Heart right ventricle (tissue), 16 donors: ENCODE measurements around the gene ARPC4. TPM values are rescaled to one million over a fixed set of nuclear protein-coding genes. Genes with fewer than 3 reads are reported as not detected.

Experiments used
- ATAC-seq, 8 donors: fragments of 200-7000 bp; cut with Tn5 transposase; one replicate each; pipeline ENCODE4 v1.9.1; 2020; ENCODE audit warnings: mild to moderate bottlenecking in 8 of 8, moderate library complexity in 8 of 8, moderate number of reproducible peaks in 1 of 8
- DNase-seq, 2 donors: peaks; one replicate each; pipeline ENCODE4 v3.0.0-alpha.2; 2020
- H3K27ac ChIP-seq, 10 donors: fragments of 200-600 bp; sonication (generic) in 2 of 10; one replicate each; pipeline versions ENCODE4 v1.5.0 to v1.8.0; 2020 to 2022; ENCODE audit warnings: mild to moderate bottlenecking in 3 of 10
- H3K27me3 ChIP-seq, 7 donors: fragments of 200-600 bp; one replicate each; pipeline ENCODE4 v1.8.0; 2021 to 2022; ENCODE audit warnings: mild to moderate bottlenecking in 2 of 7
- H3K36me3 ChIP-seq, 9 donors: fragments of 200-600 bp; sonication (generic) in 1 of 9; one replicate each; pipeline versions ENCODE4 v1.5.0 to v1.8.0; 2020 to 2022; ENCODE audit warnings: mild to moderate bottlenecking in 2 of 9
- H3K4me1 ChIP-seq, 9 donors: fragments of 200-600 bp; sonication (generic) in 1 of 9; one replicate each; pipeline versions ENCODE4 v1.5.0 to v1.8.0; 2020 to 2022; ENCODE audit warnings: mild to moderate bottlenecking in 4 of 9
- H3K4me3 ChIP-seq, 10 donors: fragments of 200-600 bp; sonication (generic) in 2 of 10; one replicate each; pipeline versions ENCODE4 v1.5.0 to v1.8.0; 2020 to 2022; ENCODE audit warnings: mild to moderate bottlenecking in 7 of 10, moderate library complexity in 2 of 10
- H3K9me3 ChIP-seq, 11 donors: fragments of 200-600 bp in 10 of 11; sonication (generic) in 2 of 11; one replicate each; pipeline versions ENCODE4 v1.5.0 to v1.8.0; 2013 to 2022; ENCODE audit warnings: mild to moderate bottlenecking in 2 of 11, control low read depth in 1 of 11, moderate library complexity in 1 of 11
- WGBS, 2 donors: extraction: QIAGEN DNeasy Blood & Tissue Kit; methylation state at CpG; one replicate each; pipeline ENCODE4 v1.1.7; 2013; ENCODE audit warnings: inconsistent platforms in 1 of 2; 5-methylcytosine and 5-hydroxymethylcytosine counted together
- intact Hi-C, 10 donors: fragments of 100-400 bp; cut with DNase I; formaldehyde crosslinking; loops; one replicate each; pipeline versions ENCODE4 v1.11.1 to v1.14.2; 2022
- polyA plus RNA-seq, 2 donors: library from polyadenylated mRNA; stranded (reverse); fragments of 200-250 nt; gene quantifications; one replicate each; pipeline ENCODE4 v1.2.3, GENCODE V29; 2013
- total RNA-seq, 10 donors: library from RNA; stranded (reverse); fragmentation: NEBNext Ultra II Directional in 3 of 10; extraction: Animal tissue kit (Norgen Biotek cat#: 25700) in 3 of 10; gene quantifications; one replicate each; pipeline versions ENCODE4 v1.2.1 to v1.2.4, GENCODE V29; 2021 to 2023
- TF ChIP-seq, protein P1 (sequence below), 9 donors: fragments of 200-600 bp; sonication (generic) in 2 of 9; IDR thresholded peaks; one replicate each; pipeline versions ENCODE4 v1.5.0 to v1.8.0; 2021 to 2022; ENCODE audit warnings: antibody characterized with exemption in 9 of 9, mild to moderate bottlenecking in 5 of 9, moderate library complexity in 1 of 9
- donor health status: Arrhythmogenic right ventricular cardiomyopathy.
- donor health status: ischemic (EF 13 %, LVEDD 7.1; RV severe dilation, severe dysfunction).
- donor health status: healthy with polysubstance abuse.
- donor health status: DM: no; HTN: yes; CAD: no.
- donor health status: DM: no; HTN: no; CAD: no.
- donor health status: ischemic (EF 25% LVEDD 6.9; RV normal size, moderate dysfunction).
- donor health status: ischemic (EF 25% LVEDD 5.7; RV mildly dilated, moderate dysfunction).
- donor health status: healthy.
- donor health status: DM: yes; HTN: yes; CAD: no.
- donor health status: Ischemic cardiomyopathy.
- donor health status: ischemic (EF 35%, LVEDD 5.7; RV mildly dilated, moderate dysfunction).
- donor health status: nonischemic (EF 11% LVEDD 7.7; RV severe dilation, severe dysfunction).
- donor health status: DM: yes; HTN: yes; CAD: no.
- donor health status: PGD.
- donor health status: ischemic (EF 29% LVEDD 5.4; RV normal size, mild dysfunction).
- donor health status: nonischemic (EF 23%, LVEDD 6.1; RV moderate dilation, normal function).

ARPC4 gene
- total and polyA plus RNA-seq, 12 donors, result 27.9 to 111 (median 55.0) TPM

DNA sequence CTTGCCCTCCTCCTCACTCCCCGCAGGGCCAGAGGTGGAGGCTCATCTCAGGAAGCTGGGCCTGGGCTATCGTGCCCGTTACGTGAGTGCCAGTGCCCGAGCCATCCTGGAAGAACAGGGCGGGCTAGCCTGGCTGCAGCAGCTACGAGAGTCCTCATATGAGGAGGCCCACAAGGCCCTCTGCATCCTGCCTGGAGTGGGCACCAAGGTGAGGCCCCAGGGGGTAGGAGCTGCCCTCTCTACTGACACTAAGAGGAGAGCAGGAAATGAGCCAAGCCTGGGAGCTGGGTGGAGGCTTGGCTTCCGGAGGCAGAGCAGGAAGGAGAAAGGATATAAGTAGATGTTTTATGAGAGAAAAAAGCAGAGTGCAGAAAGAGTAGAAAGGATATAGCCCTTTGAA lies 38.2 kb upstream of the ARPC4 start:
- peaks cover 0 to 82% (median 39%) of the 10 kb centered on the region in 9 donors for H3K36me3 ChIP-seq
- ATAC-seq, result no peak
- 60 to 63% methylated on average over 8 of the region's 8 CpGs for WGBS, 2 donors
- TF ChIP-seq, protein P1, sequence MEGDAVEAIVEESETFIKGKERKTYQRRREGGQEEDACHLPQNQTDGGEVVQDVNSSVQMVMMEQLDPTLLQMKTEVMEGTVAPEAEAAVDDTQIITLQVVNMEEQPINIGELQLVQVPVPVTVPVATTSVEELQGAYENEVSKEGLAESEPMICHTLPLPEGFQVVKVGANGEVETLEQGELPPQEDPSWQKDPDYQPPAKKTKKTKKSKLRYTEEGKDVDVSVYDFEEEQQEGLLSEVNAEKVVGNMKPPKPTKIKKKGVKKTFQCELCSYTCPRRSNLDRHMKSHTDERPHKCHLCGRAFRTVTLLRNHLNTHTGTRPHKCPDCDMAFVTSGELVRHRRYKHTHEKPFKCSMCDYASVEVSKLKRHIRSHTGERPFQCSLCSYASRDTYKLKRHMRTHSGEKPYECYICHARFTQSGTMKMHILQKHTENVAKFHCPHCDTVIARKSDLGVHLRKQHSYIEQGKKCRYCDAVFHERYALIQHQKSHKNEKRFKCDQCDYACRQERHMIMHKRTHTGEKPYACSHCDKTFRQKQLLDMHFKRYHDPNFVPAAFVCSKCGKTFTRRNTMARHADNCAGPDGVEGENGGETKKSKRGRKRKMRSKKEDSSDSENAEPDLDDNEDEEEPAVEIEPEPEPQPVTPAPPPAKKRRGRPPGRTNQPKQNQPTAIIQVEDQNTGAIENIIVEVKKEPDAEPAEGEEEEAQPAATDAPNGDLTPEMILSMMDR (IDR thresholded peaks at IDR 0.05), result no peak
- H3K27me3 ChIP-seq, result no peaks in the 10 kb centered on the region
- H3K27ac ChIP-seq, result peak overlapping the region in 7 of 10 donors; percentile 35 to 66 (median 42)
- intact Hi-C loops, result loop anchor here in 2 of 10 donors (5.0 kb wide), 1 partner anchor 38 kb away; the partner anchor contains the start of genes ARPC4 (in 2 of the 2) and TADA3 (in 2 of the 2)
- H3K4me3 ChIP-seq, result no peak overlapping the region
- peaks cover 2 to 36% (median 30%) of the 10 kb centered on the region in 9 donors for H3K4me1 ChIP-seq
- H3K9me3 ChIP-seq, result no peaks in the 10 kb centered on the region
- DNase-seq, result no peak

DNA sequence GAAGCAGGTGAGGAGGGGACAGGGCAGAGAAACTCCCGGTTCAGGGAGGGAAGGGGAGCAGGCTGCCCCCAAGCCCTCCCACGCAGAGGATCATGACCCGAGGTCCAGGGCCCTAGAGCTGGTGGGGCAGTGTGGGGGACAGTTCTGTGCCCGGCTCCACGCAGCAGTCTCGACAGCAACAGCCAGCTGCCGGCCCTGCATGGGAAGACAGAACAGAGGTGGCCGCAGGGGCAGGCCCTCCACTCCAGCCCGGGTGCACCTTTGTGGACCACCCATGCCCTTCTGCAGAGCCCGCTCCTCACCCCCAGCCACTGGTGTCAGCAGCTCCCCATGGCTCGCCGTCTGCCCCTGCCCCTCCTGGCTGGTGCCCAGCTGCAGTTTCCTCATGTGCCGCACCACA lies 35.5 kb upstream of the ARPC4 start:
- intact Hi-C loops, result no loop called here
- H3K9me3 ChIP-seq, result no peaks in the 10 kb centered on the region
- H3K27ac ChIP-seq, result no peak overlapping the region
- no peaks in the 10 kb centered on the region for H3K27me3 ChIP-seq
- H3K4me1 ChIP-seq, result peaks cover 0 to 18% (median 12%) of the 10 kb centered on the region in 9 donors
- TF ChIP-seq, protein P1 (IDR thresholded peaks at IDR 0.05), result no peak
- WGBS, 2 donors, result 89 to 92% methylated on average over 13 of the region's 13 CpGs
- H3K36me3 ChIP-seq, result peaks cover 0 to 96% (median 34%) of the 10 kb centered on the region in 9 donors
- H3K4me3 ChIP-seq, result no peak overlapping the region
- ATAC-seq, result no peak
- no peak for DNase-seq

DNA sequence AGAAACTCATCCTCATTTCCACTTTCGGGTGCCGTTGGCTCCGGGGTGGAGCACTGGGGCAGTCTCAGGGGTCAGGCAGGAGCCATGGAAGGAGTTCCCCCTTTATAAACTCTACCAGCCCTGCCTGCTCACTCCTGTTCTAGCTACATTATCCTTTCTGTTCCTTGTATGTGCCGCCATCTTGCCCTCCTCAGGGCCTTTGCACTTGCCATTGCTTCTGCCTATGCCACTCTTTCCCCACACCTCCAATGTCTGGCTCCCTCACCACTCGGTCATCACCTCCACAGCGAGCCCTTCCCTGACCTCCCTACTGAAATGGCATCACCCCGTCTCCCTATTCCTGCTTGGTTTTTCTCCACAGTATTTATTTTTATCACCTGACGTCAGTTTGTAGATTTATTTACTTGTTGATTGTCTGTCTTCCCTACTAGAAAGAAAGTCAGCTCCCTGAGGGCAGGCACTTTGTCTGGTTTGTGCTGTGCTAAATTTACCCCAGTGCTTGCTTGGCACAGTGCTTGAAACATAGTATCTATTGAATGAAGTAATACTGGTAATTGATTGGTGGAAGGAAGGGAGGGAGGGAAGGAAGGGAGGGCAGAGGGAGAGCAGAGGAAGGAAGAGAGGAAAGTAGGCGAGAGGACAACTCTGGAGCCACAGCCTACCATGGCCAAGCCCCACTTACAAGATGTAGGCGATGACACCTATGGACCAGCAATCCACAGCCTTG lies 31.9 kb upstream of the ARPC4 start:
- no peaks in the 10 kb centered on the region for H3K9me3 ChIP-seq
- intact Hi-C loops, result no loop called here
- H3K4me3 ChIP-seq, result no peak overlapping the region
- TF ChIP-seq, protein P1 (IDR thresholded peaks at IDR 0.05), result no peak
- peaks cover 0 to 94% (median 32%) of the 10 kb centered on the region in 9 donors for H3K36me3 ChIP-seq
- WGBS, 2 donors, result 97 to 98% methylated on average over 10 of the region's 10 CpGs
- no peak overlapping the region for H3K27ac ChIP-seq
- DNase-seq (no peak), ATAC-seq (no peak)
- H3K4me1 ChIP-seq, result no peaks in the 10 kb centered on the region
- no peaks in the 10 kb centered on the region for H3K27me3 ChIP-seq

GRCh38 chr3:9761919-9762318 lies 31.0 kb upstream of the ARPC4 start:
- TF ChIP-seq, protein P1 (IDR thresholded peaks at IDR 0.05), result no peak
- 94 to 98% methylated on average over 5 of the region's 5 CpGs for WGBS, 2 donors
- H3K27ac ChIP-seq, result no peak overlapping the region
- ATAC-seq (no peak), DNase-seq (no peak)
- intact Hi-C loops, result no loop called here
- H3K27me3 ChIP-seq, result no peaks in the 10 kb centered on the region
- H3K4me1 ChIP-seq, result peaks cover 0 to 7% (median 4%) of the 10 kb centered on the region in 9 donors
- H3K4me3 ChIP-seq, result no peak overlapping the region
- no peaks in the 10 kb centered on the region for H3K9me3 ChIP-seq
- peaks cover 0 to 87% (median 23%) of the 10 kb centered on the region in 9 donors for H3K36me3 ChIP-seq
